HEK293 (cell line): ENCODE data around the gene DDOST.

Experiments
- CTCF ChIA-PET: fragments of 350-600 bp; formaldehyde crosslinking; extraction: SDS; loops from one replicate; lab custom pipeline; 2021; ENCODE audit warnings: antibody characterized with exemption; lab: Yijun Ruan, JAX
- POLR2A ChIA-PET: fragments of 300-600 bp; formaldehyde crosslinking; extraction: SDS; loops from one replicate; lab custom pipeline; 2020; ENCODE audit warnings: antibody characterized with exemption, inconsistent platforms; lab: Yijun Ruan, JAX
- H3K27ac ChIP-seq: fragments of 200-500 bp; sonication (Bioruptor generic); 2 replicates; pipeline ENCODE4 v1.5.1; 2014; ENCODE audit warnings: low read depth, low read length, control low read depth, inconsistent platforms; ENCODE audit errors: extremely low read depth
- H3K36me3 ChIP-seq, 2 experiments: fragments of 200-500 bp in 1 of 2; sonication (Bioruptor generic) in 1 of 2; 1 replicate in 1 of 2; 2 replicates in 1 of 2; pipeline ENCODE4 v1.5.1; 2014 to 2017; ENCODE audit warnings: inconsistent platforms in 2 of 2, low read length in 2 of 2; ENCODE audit not compliant: control insufficient read depth in 2 of 2, insufficient read depth in 1 of 2
- H3K4me1 ChIP-seq: fragments of 200-500 bp; sonication (Bioruptor generic); 2 replicates; pipeline ENCODE4 v1.5.1; 2014; ENCODE audit warnings: mild to moderate bottlenecking, low read length, inconsistent platforms; ENCODE audit not compliant: control insufficient read depth, insufficient read depth
- H3K4me3 ChIP-seq: 2 replicates; pipeline ENCODE4 v1.5.1; 2011; ENCODE audit warnings: low read depth, mild to moderate bottlenecking, control low read depth, low read length, moderate library complexity
- H3K9me3 ChIP-seq: fragments of 200-500 bp; sonication (Bioruptor generic); 2 replicates; pipeline ENCODE4 v1.5.1; 2014; ENCODE audit warnings: low read depth, low read length, inconsistent platforms; ENCODE audit not compliant: control insufficient read depth, insufficient read depth
- ATF2 ChIP-seq: fragments of 450-650 bp; formaldehyde crosslinking; IDR thresholded peaks from 2 replicates; pipeline ENCODE4 v1.5.1; 2016; ENCODE audit warnings: missing biosample characterization, missing genetic modification characterization, low read depth
- EGR2 ChIP-seq: fragments of 450-650 bp; formaldehyde crosslinking; IDR thresholded peaks from 2 replicates; pipeline ENCODE4 v1.5.1; 2016; ENCODE audit warnings: low read depth, missing biosample characterization, missing genetic modification characterization
- KLF10 ChIP-seq: fragments of 450-650 bp; IDR thresholded peaks from 2 replicates; pipeline ENCODE4 v1.5.1; 2018; ENCODE audit warnings: missing biosample characterization, mild to moderate bottlenecking, missing genetic modification characterization
- KLF8 ChIP-seq: fragments of 450-650 bp; formaldehyde crosslinking; IDR thresholded peaks from 2 replicates; pipeline ENCODE4 v1.5.1; 2016; ENCODE audit warnings: missing biosample characterization, missing genetic modification characterization
- SCRT1 ChIP-seq: fragments of 450-650 bp; formaldehyde crosslinking; IDR thresholded peaks from 2 replicates; pipeline ENCODE4 v1.5.1; 2016; ENCODE audit warnings: missing biosample characterization, missing genetic modification characterization, borderline replicate concordance
- SCRT2 ChIP-seq: fragments of 450-650 bp; formaldehyde crosslinking; IDR thresholded peaks from 2 replicates; pipeline ENCODE4 v1.5.1; 2016; ENCODE audit warnings: missing biosample characterization, missing genetic modification characterization
- ZBTB17 ChIP-seq: fragments of 450-650 bp; formaldehyde crosslinking; IDR thresholded peaks from 2 replicates; pipeline ENCODE4 v1.5.1; 2016; ENCODE audit warnings: missing biosample characterization, missing genetic modification characterization
- ZFHX2 ChIP-seq: fragments of 450-650 bp; formaldehyde crosslinking; conservative IDR thresholded peaks from 2 replicates; pipeline ENCODE4 v1.5.1; 2016; ENCODE audit warnings: missing biosample characterization, missing genetic modification characterization
- ZNF148 ChIP-seq: fragments of 450-650 bp; formaldehyde crosslinking; IDR thresholded peaks from 2 replicates; pipeline ENCODE4 v1.5.0; 2017; ENCODE audit warnings: missing biosample characterization, missing genetic modification characterization, borderline replicate concordance
- ZNF366 ChIP-seq: fragments of 450-650 bp; formaldehyde crosslinking; conservative IDR thresholded peaks from 2 replicates; pipeline ENCODE4 v1.5.1; 2016; ENCODE audit warnings: missing biosample characterization, missing genetic modification characterization
- ZNF600 ChIP-seq: fragments of 450-650 bp; formaldehyde crosslinking; IDR thresholded peaks from 2 replicates; pipeline ENCODE4 v1.5.1; 2016; ENCODE audit warnings: missing biosample characterization, missing genetic modification characterization
- ZNF645 ChIP-seq: fragments of 450-650 bp; formaldehyde crosslinking; IDR thresholded peaks from 2 replicates; pipeline ENCODE4; 2016; ENCODE audit warnings: missing biosample characterization, missing genetic modification characterization
- ZNF658 ChIP-seq: fragments of 450-650 bp; formaldehyde crosslinking; IDR thresholded peaks from 2 replicates; pipeline ENCODE4; 2016; ENCODE audit warnings: missing biosample characterization, missing genetic modification characterization
- ZSCAN4 ChIP-seq: fragments of 450-650 bp; formaldehyde crosslinking; IDR thresholded peaks from 2 replicates; pipeline ENCODE4 v1.5.1; 2017; ENCODE audit warnings: missing biosample characterization, missing genetic modification characterization

DDOST gene

GRCh38 chr1:20705203-20705755 is 44.1 kb upstream of the DDOST start:
- TF ChIP-seq ZNF600 (tag by site-specific recombination): 0 out of 2 replicates have a peak, but pooled peaks have one; percentile 21
- TF ChIP-seq ZNF658: no peak
- no peak for TF ChIP-seq KLF10 (tag by site-specific recombination)
- no peak for TF ChIP-seq ZSCAN4 (tag by site-specific recombination)
- no peak for TF ChIP-seq ZNF645 (tag by site-specific recombination)
- TF ChIP-seq, all 188 proteins: peak for 1
- H3K4me1 ChIP-seq: no peaks in the 10 kb centered on the region
- peaks cover 0 to 12% of the 10 kb centered on the region in 2 experiments; a peak in 1 of 3 replicates for H3K36me3 ChIP-seq
- no peak overlapping the region for H3K4me3 ChIP-seq
- no peaks in the 10 kb centered on the region for H3K9me3 ChIP-seq
- CTCF ChIA-PET: no interaction called here
- H3K27ac ChIP-seq: no peak overlapping the region
- POLR2A ChIA-PET: interaction anchor here (0.6 kb wide), 1 partner anchor 312 kb away, joined by 3 read pairs; no protein-coding TSS in a partner anchor

GRCh38 chr1:20704390-20705202 is 43.4 kb upstream of the DDOST start:
- no peak overlapping the region for H3K4me3 ChIP-seq
- no peaks in the 10 kb centered on the region for H3K9me3 ChIP-seq
- ChIA-PET POLR2A (interaction anchor here (0.6 kb wide), 1 partner anchor 313 kb away, joined by 3 read pairs; no protein-coding TSS in a partner anchor), CTCF (interaction anchor here (0.6 kb wide), 1 partner anchor 183 kb away, joined by 3 read pairs; no protein-coding TSS in a partner anchor)
- TF ChIP-seq SCRT2 (tag by site-specific recombination): peak; percentile 75
- 0 out of 2 replicates have a peak, but pooled peaks have one; percentile 45 for TF ChIP-seq SCRT1
- no peak for TF ChIP-seq ATF2 (tag by site-specific recombination)
- H3K4me1 ChIP-seq: no peaks in the 10 kb centered on the region
- H3K36me3 ChIP-seq: peaks cover 0 to 12% of the 10 kb centered on the region in 2 experiments; a peak in 1 of 3 replicates
- H3K27ac ChIP-seq: no peak overlapping the region

- CTCF ChIA-PET: interaction anchor here (0.7 to 1.1 kb wide), 2 partner anchors 52 to 83 kb away, joined by 3 read pairs; no protein-coding TSS in a partner anchor
Measured at GRCh38 chr1:20703124-20703756, 42.1 kb upstream of the DDOST start.

More at GRCh38 chr1:20703124-20703756, 42.1 kb upstream of the DDOST start:
- POLR2A ChIA-PET: no interaction called here
- Histone ChIP-seq H3K4me3 (no peak overlapping the region), H3K9me3 (no peaks in the 10 kb centered on the region), H3K27ac (no peak overlapping the region), H3K4me1 (no peaks in the 10 kb centered on the region), H3K36me3 (peaks cover 0 to 9% of the 10 kb centered on the region in 2 experiments; a peak in 1 of 3 replicates)
- TF ChIP-seq KLF8 (tag by site-specific recombination) (no peak), ZFHX2 (peak; percentile 93), EGR2 (tag by site-specific recombination) (peak; percentile 99), ZBTB17 (tag by site-specific recombination) (peak; percentile 98), ZNF366 (peak; percentile 100), ZNF148 (tag by site-specific recombination) (0 out of 2 replicates have a peak, but pooled peaks have one; percentile 44)
